Left kidney (tissue), 2 donors: Measurements from ENCODE around the gene TMEM131. TPM values are rescaled to one million over a fixed set of nuclear protein-coding genes. Genes with fewer than 3 reads are reported as not detected.
"Not testable (repeated sequence)": the region's sequence is repeated elsewhere in the genome, so short reads cannot be mapped to it uniquely, and the experiment has no call there.

Experiments
- DNase-seq: peaks from one replicate; pipeline ENCODE4 v3.0.0-alpha.2; 2013
- polyA plus RNA-seq: library from polyadenylated mRNA; unstranded; fragments of 120-200 nt; gene quantifications from one replicate; pipeline ENCODE4 v1.2.1, GENCODE V29; 2013; ENCODE audit not compliant: insufficient read length

TMEM131 gene
- polyA plus RNA-seq, 1 donor = 58.1 TPM

DNA sequence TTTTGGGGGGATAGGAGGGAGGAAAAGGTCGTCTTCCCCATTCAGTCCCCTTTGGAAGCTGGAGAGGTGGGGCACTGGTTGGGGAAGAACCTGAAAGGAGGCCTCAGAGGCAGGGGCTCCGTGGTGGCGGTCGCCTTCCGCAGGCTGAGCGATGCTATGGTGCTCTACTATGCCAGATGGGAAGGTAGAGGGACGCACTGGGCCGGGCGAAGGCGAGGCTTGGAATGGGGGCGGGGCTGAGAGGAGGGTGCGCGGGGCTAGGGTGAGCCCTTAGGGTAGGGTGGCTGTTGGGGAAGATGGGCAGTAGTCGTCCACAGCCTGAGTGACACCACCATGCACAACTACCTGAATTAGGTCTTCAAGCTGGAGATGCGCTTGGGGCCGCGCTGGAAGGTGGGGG, 271.2 kb downstream of the TMEM131 start:
- no peak for DNase-seq

DNA sequence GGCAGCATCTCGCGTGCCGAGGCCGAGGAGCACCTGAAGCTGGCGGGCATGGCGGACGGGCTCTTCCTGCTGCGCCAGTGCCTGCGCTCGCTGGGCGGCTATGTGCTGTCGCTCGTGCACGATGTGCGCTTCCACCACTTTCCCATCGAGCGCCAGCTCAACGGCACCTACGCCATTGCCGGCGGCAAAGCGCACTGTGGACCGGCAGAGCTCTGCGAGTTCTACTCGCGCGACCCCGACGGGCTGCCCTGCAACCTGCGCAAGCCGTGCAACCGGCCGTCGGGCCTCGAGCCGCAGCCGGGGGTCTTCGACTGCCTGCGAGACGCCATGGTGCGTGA, 271.7 kb downstream of the TMEM131 start:
- no peak for DNase-seq

DNA sequence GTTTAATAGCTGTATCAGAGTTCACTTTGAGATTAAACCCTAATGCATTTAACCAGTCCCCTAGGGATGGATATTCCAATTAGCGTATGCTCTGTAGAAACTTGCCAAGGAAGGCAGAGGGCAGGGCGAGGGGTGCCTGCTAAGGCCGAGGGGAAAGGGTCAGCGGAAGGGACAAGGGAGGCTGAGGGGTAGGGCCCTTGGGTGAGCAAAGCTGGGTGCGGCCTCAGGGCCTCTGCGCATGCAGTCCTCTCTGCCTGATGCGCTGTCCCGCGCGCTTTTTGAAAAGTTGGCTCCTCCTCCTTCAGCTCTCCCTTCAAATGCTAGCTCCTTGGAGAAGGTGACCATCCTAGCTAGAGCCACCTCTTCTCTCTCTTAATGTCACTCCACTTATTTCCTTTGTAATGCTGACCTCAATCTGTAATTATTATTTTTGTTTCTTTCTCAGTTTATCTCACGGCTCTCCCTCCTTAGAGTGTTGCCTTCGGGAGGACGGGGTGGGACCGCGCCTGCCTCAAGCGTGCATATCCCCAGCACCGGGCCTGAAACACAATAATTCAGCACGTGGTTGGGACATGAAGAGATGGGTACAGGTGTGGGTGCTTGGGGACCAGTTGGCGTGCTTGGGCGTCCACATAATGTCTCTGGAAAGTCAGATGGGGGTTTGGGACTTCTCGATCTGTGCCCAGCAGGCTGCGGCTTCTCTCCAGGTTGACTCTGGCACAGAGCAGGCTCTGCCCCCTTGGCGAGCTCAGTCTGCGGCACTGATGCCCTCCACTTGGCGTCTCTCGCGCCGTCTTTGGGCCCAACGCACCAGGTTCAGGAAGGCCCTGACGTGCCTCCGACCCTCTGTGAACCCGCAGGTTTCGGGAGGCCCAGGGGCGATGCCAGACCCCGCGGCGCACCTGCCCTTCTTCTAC, 272.3 kb downstream of the TMEM131 start:
- no peak for DNase-seq

DNA sequence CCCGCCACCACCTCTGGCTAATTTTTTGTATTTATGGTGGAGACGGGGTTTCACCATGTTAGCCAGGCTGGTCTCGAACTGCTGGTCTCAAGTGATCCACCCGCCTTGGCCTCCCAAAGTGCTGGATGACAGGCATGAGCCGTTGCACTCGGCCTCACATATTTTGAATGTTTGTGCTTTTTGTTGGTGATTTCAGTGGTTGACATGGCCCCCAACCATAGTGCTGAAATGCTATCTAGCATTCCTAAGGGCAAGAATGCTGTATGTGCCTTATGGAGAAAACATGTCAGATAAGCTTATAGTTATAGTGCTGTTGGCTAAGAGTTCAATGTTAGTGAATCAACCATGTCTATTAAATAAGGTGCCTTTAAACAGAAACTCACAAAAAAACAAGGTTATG, 273.5 kb downstream of the TMEM131 start:
- DNase-seq = no peak

DNA sequence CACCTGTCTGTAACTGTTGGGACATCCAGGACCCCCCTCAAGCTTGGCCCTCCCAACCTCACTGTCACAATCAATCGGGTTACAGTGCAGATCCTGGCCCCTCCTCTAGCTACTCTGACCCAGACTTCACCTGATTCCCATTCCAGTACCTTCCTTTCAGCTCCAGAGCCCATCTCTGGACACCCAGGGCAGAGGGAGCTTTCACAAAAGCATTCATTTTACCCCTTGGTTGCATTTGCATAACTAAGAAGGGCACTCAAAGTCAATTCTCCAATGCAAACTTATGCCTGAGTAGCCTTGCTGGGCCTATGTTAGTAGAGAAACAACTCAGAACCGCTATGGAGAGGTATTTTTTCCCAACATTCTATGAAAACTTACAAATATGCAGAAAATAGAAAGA, 275.0 kb downstream of the TMEM131 start:
- no peak for DNase-seq

DNA sequence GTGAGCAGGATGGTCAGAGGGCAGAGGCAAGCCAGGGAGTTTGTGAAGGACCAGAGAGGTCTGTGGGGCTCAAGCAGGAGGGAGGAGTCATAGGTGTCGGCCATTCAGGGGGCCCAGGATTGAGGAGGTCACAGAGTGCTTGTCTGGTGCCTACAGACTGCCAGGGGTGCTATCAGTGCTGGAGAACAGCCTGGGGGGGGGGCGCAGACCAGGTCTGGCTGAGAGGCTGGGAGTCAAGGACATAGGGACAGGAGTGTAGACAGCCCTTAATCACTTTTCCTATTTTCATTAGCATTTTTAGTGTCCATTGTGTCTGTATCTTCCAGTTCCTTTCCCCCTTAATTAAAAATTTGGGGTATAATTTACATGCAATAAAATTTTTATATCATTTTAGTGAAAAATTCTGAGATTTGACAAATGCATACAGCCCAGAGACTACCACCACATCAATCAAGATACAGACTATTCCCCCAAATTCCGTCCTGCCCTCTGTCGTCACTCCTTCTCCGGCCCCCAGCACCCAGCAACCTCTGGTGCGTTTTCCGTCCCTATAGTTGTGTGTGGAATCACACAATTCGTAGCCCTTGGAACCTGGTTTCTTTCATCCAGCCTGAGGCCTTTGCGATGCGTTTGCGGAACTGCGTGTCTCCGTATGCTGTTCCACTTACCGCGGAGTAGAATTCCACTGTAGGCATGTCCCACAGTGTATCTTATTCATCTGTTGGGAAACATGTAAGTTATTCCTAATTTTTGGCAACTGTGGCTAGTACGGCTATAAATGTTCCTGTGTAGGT, 276.2 kb downstream of the TMEM131 start:
- no peak for DNase-seq

DNA sequence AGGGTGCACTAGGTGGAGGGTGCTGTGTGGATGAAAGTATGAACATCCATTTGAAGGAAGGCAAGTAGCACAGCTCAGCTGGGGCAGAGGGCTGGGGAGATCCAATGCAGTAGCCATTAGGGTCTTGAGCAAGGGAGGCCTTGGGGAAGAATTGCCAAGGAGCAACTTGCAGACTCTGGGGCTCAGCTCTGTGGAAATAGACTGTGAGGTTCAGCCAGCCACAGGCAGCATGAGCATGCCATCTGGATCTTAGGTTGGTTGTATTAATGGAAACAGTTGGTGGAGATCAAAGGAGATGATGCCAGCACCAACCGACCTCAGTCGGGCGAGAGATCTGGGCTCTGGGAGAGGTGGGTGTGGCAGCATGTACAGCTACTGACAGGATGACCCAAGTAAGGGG, 276.8 kb downstream of the TMEM131 start:
- no peak for DNase-seq

DNA sequence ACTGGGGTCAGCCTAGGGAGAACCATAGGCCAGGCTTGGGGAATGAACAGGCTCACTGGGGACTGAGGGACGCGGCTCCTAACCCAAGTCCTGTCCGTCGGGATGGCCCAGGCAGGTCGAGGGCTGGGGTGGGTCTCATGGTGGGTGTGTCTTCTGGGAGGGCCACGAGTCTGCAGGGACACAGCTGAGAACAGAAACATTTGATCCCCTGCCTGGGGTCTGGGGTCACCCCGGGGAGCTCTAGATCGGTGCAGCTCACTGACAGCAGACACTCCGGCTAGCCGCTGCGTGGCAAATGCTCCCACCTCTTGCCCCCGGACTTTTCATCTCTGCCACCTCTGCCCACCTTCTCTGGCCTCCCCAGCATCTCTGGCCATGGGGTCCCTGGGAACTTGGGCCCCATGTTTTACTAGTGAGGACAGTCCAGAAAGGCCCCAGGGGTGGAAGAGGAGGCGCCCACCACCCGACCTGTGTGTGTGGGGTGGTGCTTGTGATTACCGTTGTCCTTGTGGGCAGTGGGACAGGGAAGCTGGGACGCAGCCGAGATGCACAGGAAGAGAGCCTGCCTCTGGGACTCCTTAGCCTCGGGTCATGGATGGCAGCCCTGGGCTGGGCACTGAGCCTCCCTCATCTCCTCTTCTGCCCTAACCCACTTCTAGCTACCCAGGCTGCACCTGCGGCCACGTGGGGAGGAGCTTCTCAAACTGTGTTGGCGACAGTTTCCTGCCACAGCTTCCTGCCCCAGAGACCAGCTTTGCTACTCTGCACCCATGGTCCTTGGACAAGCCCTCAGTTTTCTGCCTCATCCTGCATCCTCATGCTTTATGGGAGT, 277.5 kb downstream of the TMEM131 start:
- DNase-seq = no peak

DNA sequence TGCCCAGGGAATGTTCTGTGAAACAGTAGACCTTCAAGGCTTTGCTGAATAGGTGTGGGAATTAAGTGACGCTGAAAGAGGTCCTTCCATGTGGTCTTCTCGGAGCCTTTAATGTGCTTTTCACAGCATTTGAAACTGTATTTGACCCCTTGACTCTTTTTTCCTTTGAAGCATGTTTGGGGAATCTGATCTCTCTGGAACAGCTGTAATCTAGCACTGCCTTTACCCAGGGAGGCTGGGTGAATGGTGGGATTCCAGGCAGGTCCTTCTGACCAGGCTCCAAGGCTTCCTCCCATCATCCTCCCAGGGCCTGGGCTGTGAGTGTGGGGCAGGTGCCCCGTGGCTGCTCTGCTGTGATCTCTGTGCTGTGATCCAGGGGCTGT, 278.1 kb downstream of the TMEM131 start:
- DNase-seq = peak; percentile 36

DNA sequence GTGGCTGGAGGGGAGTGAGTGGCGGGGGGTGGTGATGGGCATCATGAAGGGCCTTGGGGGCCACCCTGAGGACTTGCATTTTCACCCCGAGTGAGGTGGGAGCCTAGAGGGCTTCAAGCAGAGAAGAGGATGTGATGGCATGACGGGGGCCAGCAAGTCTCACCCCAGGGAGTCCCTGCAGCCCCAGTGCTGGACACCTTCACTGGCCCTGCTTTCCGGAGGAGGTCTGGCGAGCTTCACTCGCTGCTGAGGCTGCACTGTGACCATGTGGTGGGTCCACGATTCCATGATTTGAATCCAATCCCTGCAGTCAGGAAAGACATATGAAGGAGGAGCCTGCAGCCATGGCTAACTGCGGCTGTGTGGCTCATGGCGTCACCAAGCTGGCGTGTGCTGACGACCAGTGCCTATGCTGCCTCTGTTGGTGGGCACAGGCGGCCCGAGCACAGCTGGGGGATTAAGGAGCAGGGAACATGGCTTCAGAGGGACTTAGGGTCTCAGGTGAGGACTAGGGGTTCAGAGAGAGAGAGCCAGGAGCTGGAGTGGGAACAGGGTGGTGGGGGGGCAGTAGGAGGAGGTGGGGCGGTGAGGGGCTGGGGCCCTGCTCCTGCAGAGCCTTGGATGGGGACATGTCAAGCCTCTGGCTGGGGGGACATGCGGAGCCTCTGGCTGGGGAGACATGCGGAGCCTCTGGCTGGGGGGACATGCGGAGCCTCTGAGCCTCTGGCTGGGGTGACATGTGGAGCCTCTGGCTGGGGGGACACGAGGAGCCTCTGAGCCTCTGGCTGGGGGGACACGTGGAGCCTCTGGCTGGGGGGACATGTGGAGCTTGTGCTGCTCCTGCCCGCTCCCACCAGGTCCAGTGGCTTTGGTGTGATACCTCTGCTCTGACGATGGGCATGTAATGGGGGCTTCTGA, 278.8 kb downstream of the TMEM131 start:
- DNase-seq = no peak

DNA sequence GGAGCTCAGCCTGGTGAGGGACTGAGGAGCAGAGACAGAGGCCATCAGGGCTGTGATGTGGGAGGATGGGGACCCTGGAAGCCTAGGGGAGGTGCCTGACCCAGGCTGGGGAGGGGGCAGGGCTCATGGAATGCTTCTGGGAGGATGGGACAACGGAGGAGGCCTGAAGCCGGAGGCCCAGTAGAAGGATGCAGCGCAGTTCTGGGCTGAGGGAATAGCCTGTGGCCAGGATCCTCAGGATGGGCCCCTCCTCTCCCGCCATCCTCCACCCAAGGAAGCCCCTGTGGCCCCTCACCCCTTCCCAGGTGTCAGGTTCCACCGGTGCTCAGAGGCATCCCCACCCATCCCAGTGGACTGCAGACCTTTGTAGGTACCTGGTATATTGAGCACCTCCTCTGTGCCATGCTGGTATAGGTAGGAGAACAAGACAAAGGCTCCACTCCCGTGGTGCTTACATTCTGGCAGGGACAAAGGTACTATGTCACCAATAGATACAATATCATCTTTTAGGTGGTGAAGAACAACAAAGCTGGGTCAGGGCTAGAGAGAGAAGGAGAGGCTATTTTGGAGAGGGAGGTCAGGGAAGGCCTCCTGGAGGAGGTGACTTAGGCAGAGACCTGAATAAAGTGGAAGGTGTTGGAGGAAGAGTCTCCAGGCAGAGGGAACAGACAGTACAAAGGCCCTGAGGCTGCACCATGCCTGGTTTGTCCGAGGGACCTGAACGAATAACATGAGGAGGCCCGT, 279.6 kb downstream of the TMEM131 start:
- no peak for DNase-seq

DNA sequence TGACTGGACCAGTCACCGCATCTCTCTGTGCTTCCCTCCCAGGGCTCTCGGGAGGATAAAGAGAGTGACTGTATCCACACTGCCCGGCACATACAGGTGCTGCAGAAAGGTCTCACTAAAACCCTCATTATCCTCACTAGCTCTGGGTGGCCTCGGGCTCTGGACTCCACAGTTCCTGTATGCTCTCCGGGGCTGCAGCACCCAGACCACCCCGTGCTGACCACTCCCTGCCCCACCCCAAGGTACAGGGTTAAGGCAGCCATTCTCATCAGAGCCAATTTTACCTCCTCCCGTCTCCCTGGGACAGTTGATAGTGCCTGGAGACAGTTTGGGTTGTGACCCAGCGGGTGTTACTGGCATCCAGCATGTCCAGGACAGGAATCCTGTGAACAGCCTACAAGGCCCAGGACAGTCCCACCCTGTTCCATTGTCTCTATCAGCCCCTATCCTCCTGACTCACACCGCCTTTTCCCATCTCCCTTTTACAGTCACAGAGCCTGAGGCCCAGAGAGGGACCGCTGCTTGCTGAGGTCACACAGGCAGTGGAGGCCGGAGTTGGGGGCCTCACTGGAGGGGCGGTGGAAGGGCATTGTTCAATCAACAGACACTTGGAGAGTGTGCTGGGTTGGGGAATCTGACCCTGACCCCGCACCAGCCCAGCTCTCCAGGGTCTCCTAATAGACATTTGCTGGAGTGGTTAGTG, 280.6 kb downstream of the TMEM131 start:
- DNase-seq = no peak

DNA sequence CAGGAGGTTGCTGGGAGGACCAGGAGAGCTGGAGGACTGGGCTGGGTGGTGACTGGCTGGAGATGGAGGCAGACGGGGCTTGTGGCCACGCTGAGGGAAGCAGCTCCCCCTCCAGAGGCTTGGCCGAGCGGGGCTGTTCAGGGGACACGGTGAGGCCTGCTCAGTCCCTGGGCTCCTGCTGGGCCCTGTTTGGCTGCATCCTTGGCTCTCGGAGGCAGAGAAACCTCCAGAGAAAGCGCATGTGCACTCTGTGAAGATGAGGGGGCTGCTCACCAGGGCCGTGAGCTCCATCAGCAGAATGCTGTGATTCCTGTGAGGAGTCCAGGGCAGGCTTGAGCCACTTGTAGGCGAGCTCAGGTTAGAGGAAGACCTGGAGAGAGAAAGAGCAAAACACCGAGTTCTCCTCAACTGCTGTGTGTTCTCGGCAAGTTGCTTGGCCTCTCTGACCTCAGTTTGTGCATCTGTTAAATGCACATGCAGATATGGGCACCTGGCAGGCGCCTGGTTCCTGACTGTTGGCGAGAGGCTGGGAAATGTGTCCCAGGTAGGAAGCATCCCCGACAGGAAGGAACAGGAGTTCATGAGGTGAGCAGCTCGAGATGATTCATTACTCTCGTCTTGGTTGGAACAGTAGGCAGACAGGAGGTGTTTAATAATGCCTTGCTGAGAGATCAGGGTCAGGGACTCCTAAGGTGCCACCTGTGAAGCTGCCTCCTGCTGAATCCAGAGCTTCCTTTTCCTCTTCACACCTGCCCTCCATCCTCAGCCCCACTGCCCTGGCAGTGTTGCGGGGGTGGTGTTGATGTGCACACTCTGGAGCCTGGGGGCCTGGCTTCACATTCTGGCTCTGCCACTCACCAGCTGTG, 281.4 kb downstream of the TMEM131 start:
- DNase-seq = no peak

DNA sequence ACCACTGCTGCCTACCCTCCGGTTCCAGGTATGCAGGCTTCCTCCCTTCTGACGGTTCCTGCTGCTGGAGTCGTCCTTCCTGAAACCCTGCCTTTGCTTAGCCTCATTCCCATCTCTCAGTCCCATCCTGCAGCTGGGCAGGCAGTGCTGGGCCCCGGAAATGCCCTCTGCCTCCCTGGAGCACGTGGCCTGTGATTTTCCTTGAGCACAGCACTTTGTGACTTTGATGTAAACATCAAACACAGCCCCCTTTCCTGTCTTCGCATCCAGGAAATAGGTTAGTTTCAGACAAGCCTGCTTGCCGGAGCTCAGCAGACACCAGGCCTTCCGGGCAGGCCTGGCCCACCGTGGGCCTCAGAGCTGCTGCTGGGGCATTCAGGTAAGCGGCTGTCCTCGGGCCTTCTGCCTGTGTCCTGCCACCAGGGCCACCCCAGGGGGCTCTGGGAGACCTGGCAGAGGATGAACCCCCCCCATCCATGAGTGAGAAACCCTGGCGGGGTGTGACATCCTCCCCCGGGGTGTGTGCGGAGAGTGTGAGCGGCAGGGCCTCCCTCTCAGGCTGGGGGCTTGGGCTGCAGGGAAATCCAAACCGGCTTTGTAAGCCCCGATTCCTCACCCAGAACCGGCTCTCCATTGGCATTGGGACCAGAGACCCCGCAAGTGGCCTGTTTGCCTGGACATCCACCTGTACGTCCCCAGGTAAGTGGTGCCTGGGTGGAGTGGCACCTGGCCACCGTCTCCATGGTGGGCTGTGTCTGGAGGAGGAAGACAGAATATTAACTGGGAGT, 282.3 kb downstream of the TMEM131 start, which contains the start of gene ZAP70:
TSS of gene ZAP70 (plus strand) at position 281 of the 788 bp plus-strand sequence. CDS start 10,461 bp downstream, outside the sequence.
- DNase-seq = no peak

DNA sequence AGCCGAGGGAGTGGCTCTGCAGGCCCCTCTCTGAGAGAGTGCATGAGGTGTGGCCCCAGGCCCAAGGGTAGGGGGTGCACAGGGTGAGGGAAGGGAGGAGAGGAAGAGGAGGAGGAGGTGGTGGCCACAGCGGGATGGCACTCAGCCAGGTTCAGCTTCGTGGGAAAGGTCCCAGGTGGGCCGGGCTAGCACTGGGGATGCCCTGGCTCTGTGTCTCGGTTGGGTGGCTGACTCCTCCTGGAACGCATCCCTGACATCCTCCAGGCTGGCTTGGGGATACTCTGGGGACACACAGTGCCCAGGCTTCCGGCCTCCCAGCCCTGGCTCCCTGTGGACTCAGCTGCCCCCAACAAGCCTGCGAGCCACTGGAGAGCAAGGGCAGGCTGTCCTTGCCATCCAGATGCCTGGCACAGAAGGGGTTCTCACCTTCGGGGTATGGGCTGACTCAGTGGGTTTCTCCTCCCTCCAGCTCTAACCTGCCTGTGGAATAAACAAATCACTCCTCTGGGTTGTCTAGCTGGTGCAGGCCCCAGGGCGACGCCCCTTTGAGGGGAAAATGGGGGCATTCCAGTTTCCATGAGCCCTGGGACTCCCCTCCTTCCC, 283.0 kb downstream of the TMEM131 start:
- no peak for DNase-seq

DNA sequence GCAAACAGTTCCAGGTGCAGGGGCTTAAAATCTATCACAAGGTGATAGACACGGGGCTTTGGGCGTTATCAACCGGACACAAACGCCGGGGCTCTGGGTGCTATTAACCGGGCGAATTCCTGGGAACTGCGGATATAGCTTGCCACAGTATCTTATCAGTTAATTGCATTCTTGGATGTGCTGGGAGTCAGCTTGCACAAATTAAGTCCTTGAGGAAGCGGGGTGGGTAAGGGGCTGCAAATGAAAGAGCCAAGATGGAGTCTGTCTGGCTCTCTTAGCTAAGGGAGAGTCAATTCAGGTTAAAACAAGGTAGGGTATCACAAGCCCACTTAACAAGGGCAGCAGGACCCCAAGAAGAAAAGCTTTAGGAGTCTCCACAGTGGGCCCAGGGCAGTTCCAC, 283.6 kb downstream of the TMEM131 start:
- DNase-seq = not testable (repeated sequence)

DNA sequence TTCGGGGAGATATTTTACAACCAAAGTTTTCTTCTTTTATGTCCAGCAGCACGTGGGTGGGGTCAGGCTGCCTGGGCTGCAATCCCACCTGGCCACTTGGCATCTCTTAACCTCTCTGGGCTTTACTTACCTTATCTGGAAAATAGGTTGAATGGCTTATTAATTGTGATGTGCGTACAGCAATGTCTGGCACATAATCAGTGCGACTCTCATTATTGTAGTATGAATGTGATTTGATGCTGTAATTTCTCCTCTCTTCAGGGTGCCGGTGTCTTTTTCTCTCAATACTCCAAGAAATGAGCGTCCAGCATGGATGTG, 284.4 kb downstream of the TMEM131 start:
- DNase-seq = no peak

DNA sequence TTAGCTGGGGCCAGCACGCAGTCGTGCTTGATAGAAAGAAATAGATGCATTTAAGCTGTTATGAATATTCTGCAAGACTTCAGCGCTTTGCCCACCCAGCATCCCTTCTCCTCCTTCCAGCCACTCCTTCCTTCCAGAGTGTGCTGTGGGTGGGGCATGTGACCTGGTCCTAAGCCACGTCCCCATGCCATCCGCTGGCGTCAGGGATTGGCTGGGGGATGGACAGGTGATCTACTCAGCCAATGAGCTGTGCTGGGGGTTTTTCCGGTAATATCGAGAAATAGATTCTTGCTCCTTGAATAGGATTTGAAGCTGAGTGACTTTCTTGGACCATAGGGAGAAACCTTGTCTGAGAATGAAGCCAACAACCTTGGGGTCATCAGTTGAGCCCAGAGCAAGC, 287.1 kb downstream of the TMEM131 start:
- no peak for DNase-seq
